ENCODE measurements around the gene ARRDC1.

DNA sequence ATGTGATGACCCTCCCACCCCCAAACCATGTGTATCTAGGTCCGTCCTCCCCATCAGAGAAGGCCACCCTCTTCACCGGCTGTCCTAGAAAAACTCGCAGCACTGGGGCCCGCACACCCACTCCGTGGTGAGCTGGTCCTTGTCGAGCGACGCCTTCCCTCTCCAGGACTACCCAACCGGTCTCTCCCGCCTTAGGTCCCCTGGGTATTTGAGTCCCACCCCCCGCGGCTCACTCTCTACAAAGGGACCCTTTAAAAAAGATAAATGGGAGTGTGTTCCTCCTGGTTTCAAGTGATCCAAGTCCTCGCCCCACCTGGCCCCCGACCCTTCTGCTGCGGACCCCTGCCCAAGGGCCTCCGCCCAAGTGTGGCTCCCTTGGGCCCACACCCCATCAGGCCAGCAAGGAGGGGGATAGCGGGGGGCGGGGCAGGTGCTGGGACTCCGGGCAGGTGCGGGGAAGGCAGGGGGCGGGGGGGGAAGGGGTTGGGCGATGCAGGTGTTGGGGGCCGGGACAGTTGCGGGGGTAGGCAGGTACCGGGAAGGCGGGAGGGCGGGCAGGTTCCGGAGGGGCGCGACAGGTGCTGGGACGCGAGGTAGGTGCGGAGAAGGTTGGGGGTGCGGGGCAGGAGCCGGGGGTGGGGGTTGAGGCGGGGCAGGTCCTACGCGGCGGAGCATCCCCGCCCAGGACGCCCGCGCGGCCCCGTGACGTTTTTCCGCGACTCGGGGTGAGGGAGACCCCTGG lies 970 bp upstream of the ARRDC1 start:
- TF ChIP-seq, protein P1, sequence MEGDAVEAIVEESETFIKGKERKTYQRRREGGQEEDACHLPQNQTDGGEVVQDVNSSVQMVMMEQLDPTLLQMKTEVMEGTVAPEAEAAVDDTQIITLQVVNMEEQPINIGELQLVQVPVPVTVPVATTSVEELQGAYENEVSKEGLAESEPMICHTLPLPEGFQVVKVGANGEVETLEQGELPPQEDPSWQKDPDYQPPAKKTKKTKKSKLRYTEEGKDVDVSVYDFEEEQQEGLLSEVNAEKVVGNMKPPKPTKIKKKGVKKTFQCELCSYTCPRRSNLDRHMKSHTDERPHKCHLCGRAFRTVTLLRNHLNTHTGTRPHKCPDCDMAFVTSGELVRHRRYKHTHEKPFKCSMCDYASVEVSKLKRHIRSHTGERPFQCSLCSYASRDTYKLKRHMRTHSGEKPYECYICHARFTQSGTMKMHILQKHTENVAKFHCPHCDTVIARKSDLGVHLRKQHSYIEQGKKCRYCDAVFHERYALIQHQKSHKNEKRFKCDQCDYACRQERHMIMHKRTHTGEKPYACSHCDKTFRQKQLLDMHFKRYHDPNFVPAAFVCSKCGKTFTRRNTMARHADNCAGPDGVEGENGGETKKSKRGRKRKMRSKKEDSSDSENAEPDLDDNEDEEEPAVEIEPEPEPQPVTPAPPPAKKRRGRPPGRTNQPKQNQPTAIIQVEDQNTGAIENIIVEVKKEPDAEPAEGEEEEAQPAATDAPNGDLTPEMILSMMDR (IDR thresholded peaks at IDR 0.05), result no peak
- no peak for TF ChIP-seq POLR2A (IDR thresholded peaks at IDR 0.05)
